Measurements from ENCODE around the gene HOXB8. TPM values are rescaled to one million over a fixed set of nuclear protein-coding genes. Genes with fewer than 3 reads are reported as not detected.

Gene HOXB8
- total and polyA plus RNA-seq, 8 donors, result 0.09 to 0.15 (median 0.12) TPM; not detected in 5

DNA sequence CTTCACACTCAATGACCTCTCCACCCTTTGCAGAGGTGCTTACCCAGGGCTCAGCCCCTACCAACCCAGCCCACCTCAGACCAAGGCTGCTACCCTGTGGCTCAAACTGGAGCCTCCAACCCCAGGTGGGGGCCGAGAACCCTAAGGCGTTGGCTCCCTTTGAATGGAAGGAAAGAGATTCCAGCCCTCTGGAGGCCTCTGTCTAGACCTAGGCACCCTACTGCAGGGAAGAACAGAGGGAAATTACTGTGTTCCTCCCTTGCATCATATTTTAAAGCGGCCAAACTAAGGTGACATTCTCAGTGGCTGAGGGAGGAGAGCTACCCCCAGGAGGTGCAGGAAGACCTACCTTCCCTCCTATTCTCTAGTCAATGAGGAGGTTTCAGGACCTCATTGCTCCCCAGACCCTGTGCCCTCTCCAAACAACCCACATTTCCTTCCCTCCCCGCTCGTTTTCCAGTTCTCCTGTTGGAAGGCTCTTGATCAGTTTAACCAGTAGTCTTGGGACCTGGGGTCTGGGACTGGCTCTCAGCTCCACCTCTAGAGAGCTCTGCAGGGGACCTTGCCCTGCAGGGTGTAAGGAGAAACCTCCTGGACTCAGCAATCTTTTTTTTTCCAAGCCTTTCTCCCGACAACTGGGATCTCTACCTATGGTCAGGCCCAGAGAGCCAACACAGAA, 5.5 kb upstream of the HOXB8 start:
- Histone ChIP-seq H3K9me3 (no peaks in the 10 kb centered on the region), H3K27ac (no peak overlapping the region), H3K4me3 (no peak overlapping the region), H3K4me1 (peaks cover 6 to 8% (median 7%) of the 10 kb centered on the region in 3 donors), H3K36me3 (no peaks in the 10 kb centered on the region), H3K27me3 (peaks cover 9 to 71% (median 24%) of the 10 kb centered on the region in 4 donors)
- intact Hi-C loops (cut with DNase I), result no loop called here
- 21 to 22% methylated on average over 6 of the region's 6 CpGs for WGBS, 2 donors
- no peak for ATAC-seq
- TF ChIP-seq, protein P1, sequence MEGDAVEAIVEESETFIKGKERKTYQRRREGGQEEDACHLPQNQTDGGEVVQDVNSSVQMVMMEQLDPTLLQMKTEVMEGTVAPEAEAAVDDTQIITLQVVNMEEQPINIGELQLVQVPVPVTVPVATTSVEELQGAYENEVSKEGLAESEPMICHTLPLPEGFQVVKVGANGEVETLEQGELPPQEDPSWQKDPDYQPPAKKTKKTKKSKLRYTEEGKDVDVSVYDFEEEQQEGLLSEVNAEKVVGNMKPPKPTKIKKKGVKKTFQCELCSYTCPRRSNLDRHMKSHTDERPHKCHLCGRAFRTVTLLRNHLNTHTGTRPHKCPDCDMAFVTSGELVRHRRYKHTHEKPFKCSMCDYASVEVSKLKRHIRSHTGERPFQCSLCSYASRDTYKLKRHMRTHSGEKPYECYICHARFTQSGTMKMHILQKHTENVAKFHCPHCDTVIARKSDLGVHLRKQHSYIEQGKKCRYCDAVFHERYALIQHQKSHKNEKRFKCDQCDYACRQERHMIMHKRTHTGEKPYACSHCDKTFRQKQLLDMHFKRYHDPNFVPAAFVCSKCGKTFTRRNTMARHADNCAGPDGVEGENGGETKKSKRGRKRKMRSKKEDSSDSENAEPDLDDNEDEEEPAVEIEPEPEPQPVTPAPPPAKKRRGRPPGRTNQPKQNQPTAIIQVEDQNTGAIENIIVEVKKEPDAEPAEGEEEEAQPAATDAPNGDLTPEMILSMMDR (IDR thresholded peaks at IDR 0.05), result no peak
- no peak for FAIRE-seq
- no peak for DNase-seq

DNA sequence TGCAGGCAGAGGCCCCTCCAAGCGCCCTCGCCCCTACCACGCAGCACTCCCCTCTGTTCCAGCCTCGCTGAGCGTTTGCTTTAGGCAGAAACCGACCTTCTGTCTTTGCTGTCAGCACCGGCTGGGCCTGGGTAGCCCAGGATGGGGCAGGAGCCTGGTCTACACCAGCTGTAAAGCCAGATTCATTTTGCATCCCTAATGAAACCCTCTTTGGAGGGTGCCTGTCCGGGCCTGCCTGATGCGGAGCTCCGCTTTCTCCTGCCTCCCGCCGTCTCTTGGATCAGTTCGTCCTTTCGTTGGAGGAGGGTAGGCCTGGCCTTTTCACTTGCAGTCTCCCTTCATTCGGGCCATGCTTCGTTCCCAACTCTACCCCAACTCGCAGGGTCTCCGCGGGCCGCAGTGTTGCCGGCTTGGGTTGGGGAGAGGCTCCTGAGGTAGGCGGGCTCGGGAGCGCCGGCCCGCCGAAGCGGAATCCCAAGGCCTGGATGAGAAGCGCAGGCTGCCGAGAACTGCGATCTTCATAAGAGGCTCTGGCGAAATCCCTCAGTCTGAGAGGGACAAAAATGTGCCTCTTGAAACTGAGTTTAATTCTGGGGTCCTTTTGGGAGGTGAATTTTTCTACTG, 4.8 kb upstream of the HOXB8 start:
- H3K27me3 ChIP-seq, result peaks cover 9 to 68% (median 26%) of the 10 kb centered on the region in 4 donors
- H3K4me3 ChIP-seq, result no peak overlapping the region
- FAIRE-seq (no peak), ATAC-seq (no peak), DNase-seq (no peak)
- intact Hi-C loops (cut with DNase I), result loop anchor here in 1 of 3 donors (10.0 kb wide), 1 partner anchor 475 kb away; no protein-coding TSS in a partner anchor
- WGBS, 2 donors, result 16 to 18% methylated on average over 32 of the region's 32 CpGs
- TF ChIP-seq, protein P1 (IDR thresholded peaks at IDR 0.05), result no peak
- H3K36me3 ChIP-seq, result no peaks in the 10 kb centered on the region
- no peak overlapping the region for H3K27ac ChIP-seq
- no peaks in the 10 kb centered on the region for H3K9me3 ChIP-seq
- peaks cover 1% of the 10 kb centered on the region in 3 donors for H3K4me1 ChIP-seq

DNA sequence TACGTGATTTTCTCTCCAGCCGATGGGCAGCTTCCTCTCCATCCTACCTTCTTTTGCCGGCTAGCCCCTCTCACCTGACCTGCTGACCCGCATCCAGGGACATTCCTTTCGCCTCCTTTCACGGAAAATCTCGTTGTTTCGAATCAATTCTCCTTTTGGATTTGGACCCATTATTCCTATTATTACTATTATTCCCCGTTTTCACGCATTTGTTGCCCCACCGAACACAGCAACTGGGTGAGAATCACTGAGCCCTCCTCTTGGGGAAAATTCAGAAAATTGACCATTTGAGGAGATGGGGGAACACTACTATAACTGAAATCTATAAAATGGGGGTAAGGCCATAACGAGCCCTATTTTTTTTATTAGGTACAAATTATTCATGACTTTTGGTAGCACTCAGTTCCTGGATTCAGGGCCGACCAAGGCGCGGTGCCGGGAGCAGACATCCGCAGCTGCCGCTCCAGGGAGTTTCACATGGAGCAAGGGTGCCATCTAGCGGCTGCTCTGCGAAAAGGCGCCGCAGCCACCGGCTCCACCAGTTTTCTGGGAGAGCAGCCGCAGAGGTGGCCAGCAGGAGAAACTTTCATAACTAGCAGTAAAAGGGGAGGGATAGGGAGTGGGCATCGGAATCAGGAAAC, 3.3 kb upstream of the HOXB8 start:
- H3K4me3 ChIP-seq, result no peak overlapping the region
- intact Hi-C loops (cut with DNase I), result loop anchor here in 1 of 3 donors (10.0 kb wide), 1 partner anchor 474 kb away; no protein-coding TSS in a partner anchor
- H3K36me3 ChIP-seq, result no peaks in the 10 kb centered on the region
- DNase-seq (peak; percentile 75 to 98 (median 92)), FAIRE-seq (peak; percentile 74), ATAC-seq (peak; percentile 94 to 99 (median 97))
- no peaks in the 10 kb centered on the region for H3K4me1 ChIP-seq
- WGBS, 2 donors, result 3% methylated on average over 25 of the region's 25 CpGs
- H3K9me3 ChIP-seq, result no peaks in the 10 kb centered on the region
- H3K27ac ChIP-seq, result no peak overlapping the region
- TF ChIP-seq, protein P1 (IDR thresholded peaks at IDR 0.05), result peak; percentile 92 to 97 (median 97)
- H3K27me3 ChIP-seq, result peaks cover 9 to 71% (median 24%) of the 10 kb centered on the region in 4 donors

- DNase-seq (no peak), ATAC-seq (no peak), FAIRE-seq (no peak)
- WGBS, 2 donors, result 8 to 9% methylated on average over 33 to 43 of the region's 43 CpGs
- H3K4me3 ChIP-seq, result no peak overlapping the region
- no peaks in the 10 kb centered on the region for H3K36me3 ChIP-seq
- TF ChIP-seq, protein P1 (IDR thresholded peaks at IDR 0.05), result no peak
- H3K27ac ChIP-seq, result no peak overlapping the region
- intact Hi-C loops (cut with DNase I), result loop anchor here in 1 of 3 donors (10.0 kb wide), 1 partner anchor 473 kb away; no protein-coding TSS in a partner anchor
- no peaks in the 10 kb centered on the region for H3K4me1 ChIP-seq
- no peaks in the 10 kb centered on the region for H3K9me3 ChIP-seq
- H3K27me3 ChIP-seq, result peaks cover 9 to 73% (median 23%) of the 10 kb centered on the region in 4 donors
Measured at GRCh38 chr17:48617471-48618255, 2.6 kb upstream of the HOXB8 start.

All from pancreas (tissue), 10 donors.